ENCODE measurements around the gene SUSD6. TPM values are rescaled to one million over a fixed set of nuclear protein-coding genes. Genes with fewer than 3 reads are reported as not detected.
A peak's percentile ranks its signal among the peaks of the same experiment; 100 is the strongest.

The SUSD6 gene
- total and polyA plus RNA-seq, 8 donors = 8.9 to 41.9 (median 20.3) TPM

DNA sequence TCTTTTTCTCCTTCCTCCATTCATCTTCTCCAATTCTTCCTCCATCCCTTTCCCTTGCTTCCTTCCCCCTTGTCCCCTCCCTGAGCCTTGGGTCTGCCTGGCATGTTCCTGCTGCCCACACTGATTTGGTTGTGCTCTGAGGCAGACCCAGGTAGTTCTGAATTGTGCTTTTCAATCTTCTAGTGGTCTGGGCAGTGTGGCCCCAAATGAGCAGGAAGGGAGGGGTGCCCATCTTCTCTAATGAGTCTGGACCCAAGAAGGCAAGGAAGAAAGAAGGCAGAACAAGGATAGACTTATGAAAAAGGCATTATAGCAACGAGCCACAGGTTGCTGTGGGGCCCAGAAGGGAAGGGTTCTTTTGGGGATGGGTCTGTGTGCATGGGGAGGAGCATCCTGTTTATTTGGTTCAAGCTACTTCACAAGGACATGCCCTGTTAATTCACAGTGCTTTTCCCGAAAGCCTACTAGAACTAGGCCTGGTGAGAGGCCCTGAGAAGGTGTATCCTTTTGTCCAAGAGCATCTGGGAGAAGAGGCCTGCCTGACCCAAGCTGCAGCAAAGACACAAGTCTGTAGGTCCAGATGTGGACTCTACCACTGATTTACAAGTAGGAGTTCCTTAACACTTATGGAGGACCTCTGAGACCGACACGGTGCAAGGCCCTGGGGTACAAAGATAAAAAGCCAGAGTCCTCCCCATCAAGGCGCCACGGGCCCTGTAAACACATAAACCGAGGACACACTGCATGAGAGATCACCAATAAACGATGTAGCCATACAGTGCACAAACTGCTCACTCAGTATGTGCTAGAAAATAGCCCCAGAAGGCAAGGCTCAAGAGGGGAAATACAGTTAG lies 1.1 kb upstream of the SUSD6 start:
- DNase-seq = peak in 1 of 6 donors; percentile 25
- Histone ChIP-seq H3K36me3 (no peaks in the 10 kb centered on the region), H3K27me3 (no peaks in the 10 kb centered on the region), H3K27ac (peak overlapping the region; percentile 11 to 72 (median 56)), H3K4me3 (peak overlapping the region in 3 of 4 donors; percentile 24 to 77 (median 73)), H3K4me1 (peaks cover 0 to 33% (median 20%) of the 10 kb centered on the region in 3 donors), H3K9me3 (no peaks in the 10 kb centered on the region)
- ATAC-seq = no peak
- TF ChIP-seq, protein P1, sequence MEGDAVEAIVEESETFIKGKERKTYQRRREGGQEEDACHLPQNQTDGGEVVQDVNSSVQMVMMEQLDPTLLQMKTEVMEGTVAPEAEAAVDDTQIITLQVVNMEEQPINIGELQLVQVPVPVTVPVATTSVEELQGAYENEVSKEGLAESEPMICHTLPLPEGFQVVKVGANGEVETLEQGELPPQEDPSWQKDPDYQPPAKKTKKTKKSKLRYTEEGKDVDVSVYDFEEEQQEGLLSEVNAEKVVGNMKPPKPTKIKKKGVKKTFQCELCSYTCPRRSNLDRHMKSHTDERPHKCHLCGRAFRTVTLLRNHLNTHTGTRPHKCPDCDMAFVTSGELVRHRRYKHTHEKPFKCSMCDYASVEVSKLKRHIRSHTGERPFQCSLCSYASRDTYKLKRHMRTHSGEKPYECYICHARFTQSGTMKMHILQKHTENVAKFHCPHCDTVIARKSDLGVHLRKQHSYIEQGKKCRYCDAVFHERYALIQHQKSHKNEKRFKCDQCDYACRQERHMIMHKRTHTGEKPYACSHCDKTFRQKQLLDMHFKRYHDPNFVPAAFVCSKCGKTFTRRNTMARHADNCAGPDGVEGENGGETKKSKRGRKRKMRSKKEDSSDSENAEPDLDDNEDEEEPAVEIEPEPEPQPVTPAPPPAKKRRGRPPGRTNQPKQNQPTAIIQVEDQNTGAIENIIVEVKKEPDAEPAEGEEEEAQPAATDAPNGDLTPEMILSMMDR (IDR thresholded peaks at IDR 0.05) = no peak
- intact Hi-C loops (cut with DNase I) = no loop called here
- WGBS, 2 donors = 51 to 56% methylated on average over 8 of the region's 8 CpGs
- no peak for FAIRE-seq

- intact Hi-C loops (cut with DNase I) = no loop called here
- Histone ChIP-seq H3K4me1 (peaks cover 5 to 36% (median 24%) of the 10 kb centered on the region in 3 donors), H3K9me3 (no peaks in the 10 kb centered on the region), H3K27me3 (no peaks in the 10 kb centered on the region), H3K4me3 (peak overlapping the region; percentile 2 to 77 (median 48)), H3K27ac (peak overlapping the region; percentile 11 to 72 (median 56)), H3K36me3 (no peaks in the 10 kb centered on the region)
- ATAC-seq (peak in 2 of 4 donors; percentile 0), FAIRE-seq (no peak), DNase-seq (peak in 1 of 6 donors; percentile 27)
- 2 to 4% methylated on average over 8 of the region's 8 CpGs for WGBS, 2 donors
- TF ChIP-seq, protein P1 (IDR thresholded peaks at IDR 0.05) = no peak
Measured at GRCh38 chr14:69610874-69611171, 573 bp upstream of the SUSD6 start.

GRCh38 chr14:69612014-69612782 lies 802 bp downstream of the SUSD6 start:
- peak; percentile 27 to 75 (median 44) for DNase-seq
- peaks cover 18 to 42% (median 38%) of the 10 kb centered on the region in 3 donors for H3K4me1 ChIP-seq
- WGBS, 2 donors = 1% methylated on average over 38 to 47 of the region's 47 CpGs

DNA sequence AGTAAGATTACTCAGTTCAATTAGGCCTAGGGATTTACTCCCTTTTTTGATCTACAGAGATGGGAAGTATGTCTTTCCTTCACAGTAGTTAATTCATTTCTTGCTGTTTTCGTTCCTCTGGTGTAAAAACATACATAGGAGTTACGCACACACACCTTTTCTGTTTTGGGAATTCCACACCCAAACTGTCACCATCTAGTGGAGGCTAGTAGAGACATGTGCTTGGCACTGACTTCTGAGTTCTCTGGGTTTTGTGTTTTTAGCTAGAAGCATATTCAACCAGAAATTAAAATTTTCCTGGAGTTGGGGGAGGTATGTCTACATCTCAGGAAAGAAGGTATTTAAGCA lies 1.4 kb downstream of the SUSD6 start:
- 4% methylated on average over 2 of the region's 2 CpGs for WGBS, 2 donors
- peak overlapping the region; percentile 58 to 77 (median 71) for H3K4me3 ChIP-seq
- peak overlapping the region; percentile 85 to 94 (median 90) for H3K27ac ChIP-seq
- no peaks in the 10 kb centered on the region for H3K9me3 ChIP-seq
- DNase-seq = no peak
- H3K36me3 ChIP-seq = no peaks in the 10 kb centered on the region
- peaks cover 18 to 46% (median 43%) of the 10 kb centered on the region in 3 donors for H3K4me1 ChIP-seq
- H3K27me3 ChIP-seq = no peaks in the 10 kb centered on the region
- peak in 1 of 4 donors; percentile 5 for ATAC-seq
- TF ChIP-seq, protein P1 (IDR thresholded peaks at IDR 0.05) = no peak
- FAIRE-seq = no peak
- intact Hi-C loops (cut with DNase I) = no loop called here

More at GRCh38 chr14:69612014-69612782, 802 bp downstream of the SUSD6 start:
- ATAC-seq (peak; percentile 21 to 41 (median 30)), FAIRE-seq (no peak)
- TF ChIP-seq, protein P1 (IDR thresholded peaks at IDR 0.05) = no peak
- no peaks in the 10 kb centered on the region for H3K9me3 ChIP-seq
- peak overlapping the region; percentile 85 to 94 (median 90) for H3K27ac ChIP-seq
- H3K36me3 ChIP-seq = no peaks in the 10 kb centered on the region
- intact Hi-C loops (cut with DNase I) = no loop called here
- H3K27me3 ChIP-seq = no peaks in the 10 kb centered on the region
- peak overlapping the region; percentile 58 to 77 (median 71) for H3K4me3 ChIP-seq
